IMR-90 (cell line): ENCODE data around the gene ARMC9. TPM values are rescaled to one million over a fixed set of nuclear protein-coding genes. Genes with fewer than 3 reads are reported as not detected.
"Not testable (repeated sequence)": the region's sequence is repeated elsewhere in the genome, so short reads cannot be mapped to it uniquely, and the experiment has no call there.

Experiments
- ATAC-seq: fragments of 200-7000 bp; cut with Tn5 transposase; 2 replicates; pipeline ENCODE4 v1.9.1; 2020; ENCODE audit warnings: low read depth, mild to moderate bottlenecking, moderate library complexity
- BruUV-seq: library from RNA; stranded (reverse); fragments of 400-500 nt; replicated peaks from 2 replicates; lab custom pipeline; 2021; lab: Mats Ljungman, UMichigan
- CTCF ChIA-PET: fragments of 300-600 bp; formaldehyde crosslinking; extraction: SDS; loops from one replicate; lab custom pipeline; 2021; ENCODE audit warnings: antibody characterized with exemption; lab: Yijun Ruan, JAX
- POLR2A ChIA-PET: fragments of 300-600 bp; sonication (Branson Sonifier 250); formaldehyde crosslinking; loops from one replicate; lab custom pipeline; 2022; ENCODE audit warnings: antibody characterized with exemption; ENCODE audit not compliant: unreplicated experiment; lab: Charles Lee
- DNase-seq: peaks from one replicate; pipeline ENCODE4 v3.0.0; 2013
- H2AFZ ChIP-seq: replicated peaks from 2 replicates; pipeline ENCODE3; 2013; ENCODE audit warnings: low read length, mild to moderate bottlenecking; ENCODE audit not compliant: poor library complexity
- H2AK5ac ChIP-seq: 2 replicates; pipeline ENCODE4 v1.6.1; 2013; ENCODE audit warnings: low read depth, low read length, inconsistent platforms
- H2AK9ac ChIP-seq: replicated peaks from 2 replicates; pipeline ENCODE3; 2013; ENCODE audit warnings: mild to moderate bottlenecking, low read depth, low read length, moderate library complexity; ENCODE audit not compliant: poor library complexity
- H2BK120ac ChIP-seq: 2 replicates; pipeline ENCODE4 v1.6.1; 2013; ENCODE audit warnings: low read depth, low read length, inconsistent platforms
- H2BK15ac ChIP-seq: 3 replicates; pipeline ENCODE4 v1.6.1; 2013; ENCODE audit warnings: low read depth, low read length, inconsistent platforms
- H2BK20ac ChIP-seq: 2 replicates; pipeline ENCODE4 v1.6.1; 2013; ENCODE audit warnings: low read depth, mild to moderate bottlenecking, inconsistent platforms, low read length, moderate library complexity
- H2BK5ac ChIP-seq: 2 replicates; pipeline ENCODE4 v1.6.1; 2013; ENCODE audit warnings: mild to moderate bottlenecking, low read depth, low read length, inconsistent platforms; ENCODE audit not compliant: poor library complexity, severe bottlenecking
- H3K14ac ChIP-seq: replicated peaks from 2 replicates; pipeline ENCODE4 v1.6.1; 2013; ENCODE audit warnings: low read depth, low read length, inconsistent platforms
- H3K18ac ChIP-seq: 2 replicates; pipeline ENCODE4 v1.6.1; 2013; ENCODE audit warnings: low read depth, low read length, control low read depth
- H3K23ac ChIP-seq: 2 replicates; pipeline ENCODE4 v1.6.1; 2013; ENCODE audit warnings: low read depth, low read length, inconsistent platforms
- H3K27ac ChIP-seq: 2 replicates; pipeline ENCODE4 v1.5.1; 2013; ENCODE audit warnings: mild to moderate bottlenecking, control low read depth, low read length; ENCODE audit not compliant: insufficient read depth
- H3K27me3 ChIP-seq: 2 replicates; pipeline ENCODE4 v1.6.1; 2013; ENCODE audit warnings: low read length; ENCODE audit not compliant: control insufficient read depth, insufficient read depth
- H3K36me3 ChIP-seq: 2 replicates; pipeline ENCODE4 v1.6.1; 2013; ENCODE audit warnings: low read length, mixed read lengths; ENCODE audit not compliant: control insufficient read depth, insufficient read depth
- H3K4ac ChIP-seq: 2 replicates; pipeline ENCODE4 v1.6.1; 2013; ENCODE audit warnings: low read depth, low read length, inconsistent platforms
- H3K4me1 ChIP-seq: 2 replicates; pipeline ENCODE4 v1.6.1; 2013; ENCODE audit warnings: low read length, mixed read lengths; ENCODE audit not compliant: control insufficient read depth, insufficient read depth
- H3K4me2 ChIP-seq: 2 replicates; pipeline ENCODE4 v1.6.1; 2013; ENCODE audit warnings: low read depth, mild to moderate bottlenecking, control low read depth, low read length, moderate library complexity
- H3K4me3 ChIP-seq: 2 replicates; pipeline ENCODE4 v1.5.1; 2013; ENCODE audit warnings: low read depth, mild to moderate bottlenecking, control low read depth, low read length, moderate library complexity; ENCODE audit not compliant: insufficient read depth
- H3K56ac ChIP-seq: 2 replicates; pipeline ENCODE4 v1.6.1; 2013; ENCODE audit warnings: low read length, inconsistent platforms; ENCODE audit not compliant: insufficient read depth; ENCODE audit errors: extremely low read depth
- H3K79me1 ChIP-seq, 2 experiments: 2 replicates each; pipeline ENCODE4 v1.6.1; 2013; ENCODE audit warnings: low read length in 2 of 2, inconsistent platforms in 1 of 2, low read depth in 1 of 2
- H3K9ac ChIP-seq: 2 replicates; pipeline ENCODE4 v1.6.1; 2013; ENCODE audit warnings: low read depth, low read length, control low read depth
- H3K9me1 ChIP-seq: 2 replicates; pipeline ENCODE4 v1.6.1; 2013; ENCODE audit warnings: low read length, inconsistent platforms; ENCODE audit not compliant: insufficient read depth
- H3K9me3 ChIP-seq: 2 replicates; pipeline ENCODE4 v1.6.1; 2013; ENCODE audit warnings: low read length; ENCODE audit not compliant: control insufficient read depth, insufficient read depth
- H4K20me1 ChIP-seq: 2 replicates; pipeline ENCODE4 v1.6.1; 2013; ENCODE audit warnings: low read length, inconsistent platforms; ENCODE audit not compliant: insufficient read depth
- H4K5ac ChIP-seq: 2 replicates; pipeline ENCODE4 v1.6.1; 2013; ENCODE audit warnings: mild to moderate bottlenecking, low read depth, low read length, control low read depth
- H4K8ac ChIP-seq, 2 experiments: 2 replicates each; pipeline ENCODE4 v1.6.1; 2013; ENCODE audit warnings: low read depth in 2 of 2, low read length in 2 of 2, control low read depth in 1 of 2, inconsistent platforms in 1 of 2
- H4K91ac ChIP-seq: 2 replicates; pipeline ENCODE4 v1.6.1; 2013; ENCODE audit warnings: low read depth, low read length, inconsistent platforms; ENCODE audit not compliant: insufficient read depth
- CHD1 ChIP-seq: IDR thresholded peaks from 2 replicates; pipeline ENCODE4 v1.6.1; 2012; ENCODE audit warnings: low read depth, low read length, improper control_type of control experiment
- MXI1 ChIP-seq: IDR thresholded peaks from 2 replicates; pipeline ENCODE4 v1.6.1; 2012; ENCODE audit warnings: low read depth, mild to moderate bottlenecking, low read length, moderate library complexity, borderline replicate concordance
- WGBS, 2 experiments: methylation state at CpG; one replicate each; pipeline versions ENCODE4 v1.1.5 to v1.1.7; 2013; ENCODE audit warnings: missing lambda C conversion rate in 2 of 2; ENCODE audit not compliant: insufficient read length in 1 of 2; ENCODE audit errors: extremely low coverage in 2 of 2; 5-methylcytosine and 5-hydroxymethylcytosine counted together
- dilution Hi-C: fragments of 300-500 bp; cut with HindIII; formaldehyde crosslinking; loops from one replicate; pipeline ENCODE4 v1.14.3; 2018; ENCODE audit warnings: low sequenced_read_pairs; ENCODE audit not compliant: unreplicated experiment
- in situ Hi-C: fragments of 300-500 bp; cut with MboI; formaldehyde crosslinking; loops from 3 replicates; pipeline ENCODE4 v1.14.3; 2019; ENCODE audit warnings: low sequenced_read_pairs, inconsistent platforms, mixed read lengths
- intact Hi-C: fragments of 100-400 bp; cut with micrococcal nuclease; formaldehyde crosslinking; loops from 2 replicates; pipeline ENCODE4 v1.10.0; 2022
- polyA plus RNA-seq, 3 experiments: library from polyadenylated mRNA; depleted of rRNA; stranded (reverse); fragments of >200 nt; gene quantifications; 2 replicates each; pipeline ENCODE4 v1.2.3, GENCODE V29; 2012; ENCODE audit warnings: low replicate concordance in 1 of 3
- total RNA-seq: library from RNA; depleted of rRNA; stranded (reverse); fragments of >200 nt; gene quantifications from 2 replicates; pipeline ENCODE4 v1.2.3, GENCODE V29; 2012

ARMC9 gene
- total and polyA plus RNA-seq, 2 of the 4 experiments (the other 2 are of a cell fraction), result 36.0 to 46.6 TPM

DNA sequence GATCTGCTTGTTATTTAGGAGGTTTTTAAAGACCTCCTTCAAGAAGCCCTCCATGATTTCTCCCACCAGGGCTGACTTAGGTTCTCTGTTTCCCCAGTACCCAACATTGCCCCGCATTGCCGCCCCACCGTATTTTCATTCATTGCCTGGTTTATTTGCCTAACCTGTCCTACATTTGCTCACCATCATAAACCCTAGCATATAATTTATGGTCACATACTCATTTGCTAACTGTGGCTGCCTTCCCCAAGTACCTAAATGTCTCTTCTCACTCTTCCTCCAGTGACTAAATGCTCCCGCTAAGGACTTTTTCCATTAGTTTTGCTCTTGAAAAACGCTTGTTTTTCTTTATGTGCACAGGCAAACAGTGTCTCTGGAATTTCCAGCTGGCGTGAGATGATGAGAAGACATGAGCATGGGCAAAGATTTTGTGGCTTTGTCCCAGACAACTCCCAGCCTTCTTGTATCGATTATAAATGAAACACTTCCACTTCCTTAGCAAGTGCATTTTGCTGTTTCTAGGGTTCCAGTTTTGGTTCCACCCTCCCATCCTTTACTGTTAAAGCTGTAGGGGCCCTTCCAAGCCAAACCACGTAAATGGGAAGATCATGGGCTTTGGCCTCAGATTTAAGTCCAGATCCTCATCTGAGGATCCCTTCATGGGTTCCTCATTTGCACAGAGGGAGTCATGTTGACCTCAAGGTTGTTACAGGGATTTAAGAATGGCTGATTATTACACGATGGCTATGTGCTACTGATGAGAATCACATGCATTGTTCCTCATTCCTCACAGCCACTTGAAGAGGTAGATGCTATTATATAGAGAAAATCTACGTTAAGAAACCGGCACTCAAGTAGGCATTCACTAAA, 21.0 kb upstream of the ARMC9 start:
- Histone ChIP-seq H2BK120ac (peak overlapping the region; percentile 50; the same call in 1 of the 2 replicates), H3K27me3 (no peaks in the 10 kb centered on the region), H3K27ac (no peak overlapping the region), H3K4me2 (no peak overlapping the region), H4K20me1 (no peaks in the 10 kb centered on the region), H4K5ac (peak overlapping the region; percentile 38; the same call in 1 of the 2 replicates), H3K18ac (no peak overlapping the region), H3K4me1 (peaks cover 5% of the 10 kb centered on the region), H3K9ac (no peak overlapping the region), H3K4me3 (no peak overlapping the region), H3K9me3 (no peaks in the 10 kb centered on the region), H3K56ac (no peak overlapping the region), H2BK5ac (no peak overlapping the region), H2BK20ac (peak overlapping the region; percentile 17), H3K79me1 (0 out of 4 replicates have a peak, but pooled peaks cover 0 to 2% of the 10 kb centered on the region in 2 experiments), H2AFZ (no peak overlapping the region), H3K14ac (0 out of 2 replicates have a peak overlapping the region, but pooled peaks have one; percentile 6), H4K91ac (peak overlapping the region; percentile 24; the same call in 1 of the 2 replicates), H3K36me3 (peaks cover 8% of the 10 kb centered on the region), H3K9me1 (no peaks in the 10 kb centered on the region), H2BK15ac (no peak overlapping the region), H3K23ac (no peak overlapping the region), H2AK9ac (no peak overlapping the region), H4K8ac (no peak overlapping the region), H3K4ac (peak overlapping the region; percentile 39), H2AK5ac (no peak overlapping the region)
- intact Hi-C loops (loop anchor here (1.0 kb wide), 1 partner anchor 9 kb away; no protein-coding TSS in a partner anchor), in situ Hi-C loops (no loop called here), dilution Hi-C loops (no loop called here)
- ChIA-PET CTCF (no interaction called here), POLR2A (no interaction called here)
- DNase-seq (no peak), ATAC-seq (no peak)
- BruUV-seq, result no TSS peak
- TF ChIP-seq CHD1 (no peak), MXI1 (no peak)
- 98% methylated on average over 7 of the region's 11 CpGs; no CpG with 5 or more reads in 1 of the 2 experiments for WGBS, 2 experiments

DNA sequence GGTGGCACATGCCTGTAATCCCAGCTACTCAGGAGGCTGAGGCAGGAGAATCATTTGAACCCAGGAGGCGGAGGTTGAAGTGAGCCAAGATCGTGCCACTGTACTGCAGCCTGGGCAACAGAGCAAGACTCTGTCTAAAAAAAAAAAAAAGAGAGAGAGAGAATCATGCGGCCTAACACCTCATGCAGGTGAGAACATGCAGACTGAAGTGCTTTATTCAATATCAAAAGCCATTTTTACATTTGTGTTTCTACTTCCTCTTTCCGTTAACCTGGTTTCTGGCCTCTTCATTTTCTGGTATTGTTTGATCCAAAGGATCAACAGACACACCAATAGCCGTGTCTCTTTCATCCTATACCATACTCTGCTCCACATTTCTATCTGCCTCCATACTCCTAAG, 19.6 kb upstream of the ARMC9 start:
- H4K8ac ChIP-seq, H2BK5ac ChIP-seq, H3K9me3 ChIP-seq, ATAC-seq, H3K14ac ChIP-seq, H2AK9ac ChIP-seq, H2BK15ac ChIP-seq, H3K4ac ChIP-seq, H3K36me3 ChIP-seq, DNase-seq, H4K5ac ChIP-seq, H3K23ac ChIP-seq, H3K18ac ChIP-seq, in situ Hi-C loops, H2BK20ac ChIP-seq, H3K27me3 ChIP-seq, H3K9ac ChIP-seq, POLR2A ChIA-PET, BruUV-seq, H2AFZ ChIP-seq, dilution Hi-C loops, H3K9me1 ChIP-seq, H3K4me2 ChIP-seq, H2AK5ac ChIP-seq, H3K79me1 ChIP-seq, H4K91ac ChIP-seq, H3K27ac ChIP-seq, H3K4me1 ChIP-seq, H3K4me3 ChIP-seq, H3K56ac ChIP-seq, H4K20me1 ChIP-seq: not testable (repeated sequence)
- intact Hi-C loops, result loop anchor here (1.0 kb wide), 1 partner anchor 11 kb away; no protein-coding TSS in a partner anchor
- WGBS, 2 experiments, result 100% methylated on average over 2 of the region's 5 CpGs; no CpG with 5 or more reads in 1 of the 2 experiments
- H2BK120ac ChIP-seq, result peak overlapping the region; percentile 20; the same call in 1 of the 2 replicates
- CTCF ChIA-PET, result interaction anchor here (1.2 kb wide), 1 partner anchor 75 kb away, joined by 3 read pairs; no protein-coding TSS in a partner anchor
